ENCODE measurements around the gene SELENOV. TPM values are rescaled to one million over a fixed set of nuclear protein-coding genes. Genes with fewer than 3 reads are reported as not detected.

The SELENOV gene
- total RNA-seq, 1 experiment from 2014 or later = not detected

GRCh38 chr19:39512988-39513387, 2.0 kb upstream of the SELENOV start:
- ChIA-PET POLR2A (no interaction called here), CTCF (interaction anchor here (0.7 to 2.2 kb wide), 2 partner anchors 19 to 217 kb away, joined by 5 read pairs; partner anchors contain the start of genes EID2B and IFNL1), RAD21 (ENCODE audit: low non-redundant PET in 1 of 2, low total read pairs in 2 of 2, uncharacterized antibody in 2 of 2, unreplicated experiment in 2 of 2) (no interaction called here)
- ATAC-seq (no peak), DNase-seq (ENCODE audit: low read depth, low spot score) (no peak)
- Histone ChIP-seq H3K27me3 (ENCODE audit: insufficient read depth, low read length) (no peaks in the 10 kb centered on the region), H3K79me2 (ENCODE audit: insufficient read depth, low read length) (no peaks in the 10 kb centered on the region), H3K4me2 (ENCODE audit: low read length) (no peak overlapping the region), H3K36me3 (ENCODE audit: control insufficient read depth in 1 of 2, insufficient read depth in 2 of 2, low read length in 2 of 2) (no peaks in the 10 kb centered on the region), H3K9me2 (ENCODE audit: insufficient read depth) (no peaks in the 10 kb centered on the region), H3K9ac (ENCODE audit: low read length) (no peak overlapping the region), H3K9me3 (ENCODE audit: control insufficient read depth in 1 of 2, insufficient read depth in 1 of 2, low read depth in 1 of 2, low read length in 2 of 2) (no peaks in the 10 kb centered on the region), H2AFZ (ENCODE audit: low read depth, low read length, poor library complexity, severe bottlenecking) (no peak overlapping the region), H3K4me3 (replicated peaks in 1 of 2; ENCODE audit: low read depth in 1 of 2, low read length in 2 of 2) (no peak overlapping the region), H4K20me1 (ENCODE audit: insufficient read depth) (no peaks in the 10 kb centered on the region), H3K27ac (ENCODE audit: low read depth, low read length) (no peak overlapping the region), H3K4me1 (ENCODE audit: control insufficient read depth in 1 of 2, insufficient read depth in 2 of 2, low read length in 2 of 2) (no peaks in the 10 kb centered on the region)
- no TSS peak for BruUV-seq (replicated peaks)
- TF ChIP-seq, protein P1, sequence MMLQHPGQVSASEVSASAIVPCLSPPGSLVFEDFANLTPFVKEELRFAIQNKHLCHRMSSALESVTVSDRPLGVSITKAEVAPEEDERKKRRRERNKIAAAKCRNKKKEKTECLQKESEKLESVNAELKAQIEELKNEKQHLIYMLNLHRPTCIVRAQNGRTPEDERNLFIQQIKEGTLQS (IDR thresholded peaks at IDR 0.05) = no peak
- no peak for TF ChIP-seq EGR1 (IDR thresholded peaks at IDR 0.05; ENCODE audit: low read depth)
- intact Hi-C loops (cut with micrococcal nuclease) = no loop called here

- Histone ChIP-seq H3K79me2 (ENCODE audit: insufficient read depth, low read length) (no peaks in the 10 kb centered on the region), H3K9ac (ENCODE audit: low read length) (no peak overlapping the region), H3K36me3 (ENCODE audit: control insufficient read depth in 1 of 2, insufficient read depth in 2 of 2, low read length in 2 of 2) (no peaks in the 10 kb centered on the region), H3K4me1 (ENCODE audit: control insufficient read depth in 1 of 2, insufficient read depth in 2 of 2, low read length in 2 of 2) (no peaks in the 10 kb centered on the region), H3K4me2 (ENCODE audit: low read length) (no peak overlapping the region), H3K9me3 (ENCODE audit: control insufficient read depth in 1 of 2, insufficient read depth in 1 of 2, low read depth in 1 of 2, low read length in 2 of 2) (no peaks in the 10 kb centered on the region), H3K4me3 (replicated peaks in 1 of 2; ENCODE audit: low read depth in 1 of 2, low read length in 2 of 2) (no peak overlapping the region), H3K27ac (ENCODE audit: low read depth, low read length) (no peak overlapping the region), H3K27me3 (ENCODE audit: insufficient read depth, low read length) (no peaks in the 10 kb centered on the region), H3K9me2 (ENCODE audit: insufficient read depth) (no peaks in the 10 kb centered on the region), H4K20me1 (ENCODE audit: insufficient read depth) (no peaks in the 10 kb centered on the region), H2AFZ (ENCODE audit: low read depth, low read length, poor library complexity, severe bottlenecking) (no peak overlapping the region)
- CTCF ChIA-PET = no interaction called here
- no TSS peak for BruUV-seq (replicated peaks)
- DNase-seq (ENCODE audit: low read depth, low spot score) = no peak
- TF ChIP-seq POLR2AphosphoS5 (IDR thresholded peaks at IDR 0.05; ENCODE audit: low read depth, low read length) = no peak
- TF ChIP-seq EZH2 (IDR thresholded peaks at IDR 0.05) = no peak
- intact Hi-C loops (cut with micrococcal nuclease) = no loop called here
- RAD21 ChIA-PET (ENCODE audit: low non-redundant PET in 1 of 2, low total read pairs in 2 of 2, uncharacterized antibody in 2 of 2, unreplicated experiment in 2 of 2) = no interaction called here
- no peak for ATAC-seq
- POLR2A ChIA-PET = no interaction called here
Measured at GRCh38 chr19:39515551-39516191, 732 bp downstream of the SELENOV start.

Data from HCT116 (cell line).